Stimulated activated naive CD8-positive, alpha-beta T cell treated with anti-CD3 and anti-CD28 coated beads, Interleukin-15, amount 100 ng/mL, for 72 hours (primary cell): ENCODE data around the gene ARL5B.

Experiments
- ATAC-seq: fragments of 150-1000 bp; cut with Tn5 transposase; 2 replicates; pipeline ENCODE4 v1.10.0; 2021; ENCODE audit warnings: mild to moderate bottlenecking, moderate library complexity
- DNase-seq, 2 donors: peaks; one replicate each; pipeline ENCODE4 v3.0.0; 2021 to 2022
- H3K27ac Mint-ChIP-seq, 2 donors: one replicate each; pipeline ENCODE4 v1.8.0; 2022; ENCODE audit warnings: mild to moderate bottlenecking in 2 of 2, mixed read lengths in 2 of 2, moderate library complexity in 2 of 2
- H3K27me3 Mint-ChIP-seq: one replicate; pipeline ENCODE4 v1.8.0; 2022; ENCODE audit warnings: mixed read lengths
- H3K4me1 Mint-ChIP-seq: one replicate; pipeline ENCODE4 v1.8.0; 2022; ENCODE audit warnings: mild to moderate bottlenecking, mixed read lengths
- H3K4me3 Mint-ChIP-seq, 2 donors: one replicate each; pipeline ENCODE4 v1.8.0; 2022; ENCODE audit warnings: mild to moderate bottlenecking in 2 of 2, mixed read lengths in 2 of 2, moderate library complexity in 1 of 2
- H3K9me3 Mint-ChIP-seq, 2 donors: one replicate each; pipeline ENCODE4 v1.8.0; 2022; ENCODE audit warnings: mixed read lengths in 2 of 2

Gene ARL5B

DNA sequence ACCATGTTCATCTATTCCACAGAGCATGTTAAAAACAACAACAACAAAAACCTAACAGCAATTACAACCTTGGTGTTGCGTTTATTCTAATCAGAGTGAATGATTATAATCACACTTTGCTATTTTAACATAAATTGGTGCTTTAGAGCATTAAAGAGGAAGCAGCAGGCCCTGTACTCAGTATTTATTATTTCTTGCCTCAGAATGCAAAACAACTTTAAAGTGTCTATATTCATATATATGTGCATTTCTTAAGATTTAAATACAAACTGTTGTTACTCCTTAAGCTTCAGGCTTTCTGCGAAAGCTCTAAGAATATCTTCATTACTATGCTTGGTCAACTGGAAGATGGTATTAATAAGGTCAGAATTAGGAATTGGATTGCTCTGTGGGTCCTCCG is 21.5 kb downstream of the ARL5B start:
- no peak for ATAC-seq
- Mint-ChIP-seq H3K27ac (no peak overlapping the region), H3K4me3 (no peak overlapping the region), H3K4me1 (peaks cover 25% of the 10 kb centered on the region), H3K27me3 (no peaks in the 10 kb centered on the region), H3K9me3 (no peaks in the 10 kb centered on the region)
- DNase-seq: no peak

DNA sequence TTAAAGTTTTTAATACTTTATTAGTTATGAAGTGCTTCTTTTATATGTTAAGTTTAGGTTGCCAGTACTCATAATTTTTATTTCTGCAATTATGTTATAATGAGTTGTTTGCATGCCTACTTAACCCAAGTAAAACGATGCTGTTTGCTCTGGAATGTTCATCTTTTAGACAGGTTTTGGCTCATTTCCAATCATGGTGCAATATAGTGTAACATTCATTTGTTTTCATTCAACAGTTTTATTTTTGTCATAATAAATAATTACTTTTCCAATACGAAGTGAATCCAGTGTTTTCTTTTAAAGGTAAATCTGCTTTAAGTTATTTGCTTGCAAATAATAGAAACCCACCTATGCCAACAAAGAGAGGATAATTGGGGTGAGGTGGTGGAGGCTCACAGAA is 22.1 kb downstream of the ARL5B start:
- no peak for ATAC-seq
- Mint-ChIP-seq H3K27me3 (no peaks in the 10 kb centered on the region), H3K4me1 (peaks cover 25% of the 10 kb centered on the region), H3K4me3 (no peak overlapping the region), H3K9me3 (no peaks in the 10 kb centered on the region), H3K27ac (no peak overlapping the region)
- DNase-seq: no peak

GRCh38 chr10:18681971-18682411 is 22.8 kb downstream of the ARL5B start:
- no peak overlapping the region for H3K4me3 Mint-ChIP-seq
- H3K9me3 Mint-ChIP-seq: no peaks in the 10 kb centered on the region
- H3K27me3 Mint-ChIP-seq: no peaks in the 10 kb centered on the region
- ATAC-seq (no peak), DNase-seq (no peak)
- H3K27ac Mint-ChIP-seq: peak overlapping the region in 1 of 2 donors; percentile 63
- H3K4me1 Mint-ChIP-seq: peaks cover 25% of the 10 kb centered on the region

DNA sequence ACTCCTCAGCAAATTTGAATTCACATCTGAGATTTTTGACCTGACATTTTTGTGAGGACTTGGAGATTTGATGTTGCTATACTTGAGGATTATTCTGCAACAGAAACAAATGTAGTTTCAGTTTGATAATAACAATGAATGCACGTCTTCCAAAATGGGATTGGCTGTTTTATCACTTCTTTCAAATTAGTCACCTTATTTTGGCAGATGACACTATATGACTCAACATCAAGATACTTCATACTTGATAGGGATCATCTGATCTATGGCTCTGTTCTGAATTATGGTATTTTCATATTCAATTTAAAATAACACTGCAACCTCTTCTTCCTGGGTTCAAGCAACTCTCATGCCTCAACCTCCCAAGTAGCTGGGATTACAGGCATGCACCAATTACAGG is 24.2 kb downstream of the ARL5B start:
- Mint-ChIP-seq H3K4me3 (no peak overlapping the region), H3K27me3 (no peaks in the 10 kb centered on the region), H3K4me1 (peaks cover 25% of the 10 kb centered on the region), H3K27ac (no peak overlapping the region), H3K9me3 (no peaks in the 10 kb centered on the region)
- DNase-seq (no peak), ATAC-seq (no peak)

DNA sequence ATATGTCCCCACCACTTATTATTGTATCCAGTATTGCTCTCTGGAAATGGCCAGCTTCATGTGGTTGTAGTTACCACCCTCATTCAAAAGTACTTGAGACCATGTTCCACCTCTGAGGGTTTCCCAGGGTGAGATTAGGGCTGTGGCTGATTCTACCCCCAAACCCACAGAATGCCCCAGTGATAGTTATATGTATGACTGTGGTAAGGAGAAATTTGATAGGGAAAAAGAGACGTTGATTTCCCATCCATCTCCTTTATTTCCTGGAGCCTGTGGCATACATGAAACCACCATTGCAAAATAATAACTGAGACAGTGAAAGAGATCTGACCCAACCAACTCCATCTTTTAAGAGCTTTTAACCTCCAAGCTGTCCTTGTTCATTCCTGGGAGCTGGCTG is 25.2 kb downstream of the ARL5B start:
- no peak overlapping the region for H3K4me3 Mint-ChIP-seq
- H3K9me3 Mint-ChIP-seq: no peaks in the 10 kb centered on the region
- peak overlapping the region in 1 of 2 donors; percentile 61 for H3K27ac Mint-ChIP-seq
- DNase-seq (no peak), ATAC-seq (no peak)
- peaks cover 25% of the 10 kb centered on the region for H3K4me1 Mint-ChIP-seq
- no peaks in the 10 kb centered on the region for H3K27me3 Mint-ChIP-seq

DNA sequence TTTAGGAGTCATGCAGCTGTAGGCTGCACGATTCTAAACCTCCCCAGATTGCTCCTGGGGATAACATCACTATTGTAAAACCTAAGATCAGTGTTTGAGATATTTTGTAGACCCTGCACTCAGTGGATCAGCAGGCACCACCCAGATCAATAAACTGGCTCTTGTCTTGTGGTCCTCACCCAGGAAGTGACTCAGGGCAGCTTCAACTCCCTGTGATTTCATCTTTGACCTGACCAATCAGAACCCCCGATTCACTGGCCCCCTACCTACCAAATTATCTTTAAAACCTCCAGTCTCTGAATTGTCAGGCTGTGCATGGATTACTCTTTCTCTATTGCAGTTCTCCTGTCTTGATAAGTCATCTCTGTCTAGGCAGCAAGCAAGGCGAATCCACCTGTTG is 25.7 kb downstream of the ARL5B start:
- no peaks in the 10 kb centered on the region for H3K9me3 Mint-ChIP-seq
- no peak overlapping the region for H3K4me3 Mint-ChIP-seq
- DNase-seq (no peak), ATAC-seq (peak; percentile 70)
- H3K27me3 Mint-ChIP-seq: no peaks in the 10 kb centered on the region
- H3K4me1 Mint-ChIP-seq: peaks cover 25% of the 10 kb centered on the region
- H3K27ac Mint-ChIP-seq: peak overlapping the region in 1 of 2 donors; percentile 61

- H3K27me3 Mint-ChIP-seq: no peaks in the 10 kb centered on the region
- peaks cover 25% of the 10 kb centered on the region for H3K4me1 Mint-ChIP-seq
- H3K4me3 Mint-ChIP-seq: no peak overlapping the region
- no peak overlapping the region for H3K27ac Mint-ChIP-seq
- H3K9me3 Mint-ChIP-seq: no peaks in the 10 kb centered on the region
- ATAC-seq: no peak
- DNase-seq: no peak
Observed at GRCh38 chr10:18685555-18685954, 26.3 kb downstream of the ARL5B start.

DNA sequence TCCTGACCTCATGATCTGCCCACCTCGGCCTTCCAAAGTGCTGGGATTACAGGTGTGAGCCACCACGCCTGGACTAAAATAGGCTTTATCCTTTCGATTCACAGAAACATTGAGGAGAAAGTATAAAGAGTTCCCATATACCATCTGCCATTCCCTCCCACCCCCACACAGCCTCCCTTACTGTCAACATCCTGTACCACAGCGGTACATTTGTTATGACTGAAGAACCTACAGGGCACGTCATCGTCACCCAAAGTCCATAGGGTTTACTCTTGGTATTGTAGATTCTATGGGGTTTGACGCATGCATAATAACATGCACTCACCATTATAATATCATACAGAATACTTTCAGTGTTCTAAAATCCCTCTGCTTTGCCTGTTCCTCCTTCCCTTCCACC is 28.0 kb downstream of the ARL5B start:
- ATAC-seq: no peak
- Mint-ChIP-seq H3K9me3 (no peaks in the 10 kb centered on the region), H3K27ac (no peak overlapping the region)

DNA sequence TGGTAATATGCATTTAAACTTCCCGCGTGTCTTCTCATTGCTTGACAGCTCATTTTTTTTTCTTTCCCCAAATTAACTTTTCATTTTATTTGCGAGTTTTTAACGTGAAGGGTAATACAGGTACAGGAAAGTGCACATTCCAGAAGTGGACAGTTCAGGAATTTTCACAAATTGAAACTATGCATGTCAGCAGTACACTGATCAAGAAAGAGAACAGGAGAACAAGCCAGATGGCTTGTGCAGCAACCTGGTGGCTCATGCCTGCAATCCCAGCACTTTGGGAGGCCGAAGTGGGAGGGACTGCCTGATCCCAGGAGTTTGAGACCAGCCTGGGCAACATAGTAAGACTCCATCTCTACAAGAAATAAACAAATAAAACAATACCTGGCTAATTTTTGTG is 28.5 kb downstream of the ARL5B start:
- no peak overlapping the region for H3K27ac Mint-ChIP-seq
- no peaks in the 10 kb centered on the region for H3K9me3 Mint-ChIP-seq
- H3K27me3 Mint-ChIP-seq: no peaks in the 10 kb centered on the region
- no peak overlapping the region for H3K4me3 Mint-ChIP-seq
- no peak for DNase-seq
- no peak for ATAC-seq
- H3K4me1 Mint-ChIP-seq: peaks cover 18% of the 10 kb centered on the region

More for the DNA sequence above, 28.0 kb downstream of the ARL5B start:
- DNase-seq: no peak
- H3K27me3 Mint-ChIP-seq: no peaks in the 10 kb centered on the region
- no peak overlapping the region for H3K4me3 Mint-ChIP-seq
- peaks cover 19% of the 10 kb centered on the region for H3K4me1 Mint-ChIP-seq

DNA sequence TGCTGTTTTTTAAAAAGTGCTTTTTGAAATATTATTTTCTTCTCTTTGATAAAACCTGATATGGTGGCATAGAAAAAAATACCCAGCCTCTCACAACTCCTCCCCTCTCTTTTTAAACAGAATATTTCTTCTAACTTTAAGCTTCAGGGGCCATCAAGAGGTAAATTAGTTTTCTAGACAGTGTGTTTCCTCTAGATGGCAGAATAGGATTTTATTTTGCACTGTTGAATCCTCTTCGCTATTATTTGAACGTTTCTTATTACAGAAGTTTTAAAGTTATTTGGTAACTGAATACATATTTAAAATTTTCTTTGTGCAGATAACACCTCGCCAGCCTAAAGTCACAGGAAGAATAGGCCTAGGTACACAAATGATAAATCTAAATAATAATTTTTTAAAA is 30.3 kb downstream of the ARL5B start:
- no peak overlapping the region for H3K27ac Mint-ChIP-seq

GRCh38 chr10:18690541-18690940 is 31.3 kb downstream of the ARL5B start:
- H3K27ac Mint-ChIP-seq: no peak overlapping the region
- no peaks in the 10 kb centered on the region for H3K27me3 Mint-ChIP-seq
- H3K4me3 Mint-ChIP-seq: no peak overlapping the region
- DNase-seq: no peak
- no peak for ATAC-seq
- H3K9me3 Mint-ChIP-seq: no peaks in the 10 kb centered on the region
- no peaks in the 10 kb centered on the region for H3K4me1 Mint-ChIP-seq

More for the DNA sequence above, 30.3 kb downstream of the ARL5B start:
- Mint-ChIP-seq H3K9me3 (no peaks in the 10 kb centered on the region), H3K4me1 (peaks cover 9% of the 10 kb centered on the region), H3K4me3 (no peak overlapping the region), H3K27me3 (no peaks in the 10 kb centered on the region)
- DNase-seq (no peak), ATAC-seq (no peak)

DNA sequence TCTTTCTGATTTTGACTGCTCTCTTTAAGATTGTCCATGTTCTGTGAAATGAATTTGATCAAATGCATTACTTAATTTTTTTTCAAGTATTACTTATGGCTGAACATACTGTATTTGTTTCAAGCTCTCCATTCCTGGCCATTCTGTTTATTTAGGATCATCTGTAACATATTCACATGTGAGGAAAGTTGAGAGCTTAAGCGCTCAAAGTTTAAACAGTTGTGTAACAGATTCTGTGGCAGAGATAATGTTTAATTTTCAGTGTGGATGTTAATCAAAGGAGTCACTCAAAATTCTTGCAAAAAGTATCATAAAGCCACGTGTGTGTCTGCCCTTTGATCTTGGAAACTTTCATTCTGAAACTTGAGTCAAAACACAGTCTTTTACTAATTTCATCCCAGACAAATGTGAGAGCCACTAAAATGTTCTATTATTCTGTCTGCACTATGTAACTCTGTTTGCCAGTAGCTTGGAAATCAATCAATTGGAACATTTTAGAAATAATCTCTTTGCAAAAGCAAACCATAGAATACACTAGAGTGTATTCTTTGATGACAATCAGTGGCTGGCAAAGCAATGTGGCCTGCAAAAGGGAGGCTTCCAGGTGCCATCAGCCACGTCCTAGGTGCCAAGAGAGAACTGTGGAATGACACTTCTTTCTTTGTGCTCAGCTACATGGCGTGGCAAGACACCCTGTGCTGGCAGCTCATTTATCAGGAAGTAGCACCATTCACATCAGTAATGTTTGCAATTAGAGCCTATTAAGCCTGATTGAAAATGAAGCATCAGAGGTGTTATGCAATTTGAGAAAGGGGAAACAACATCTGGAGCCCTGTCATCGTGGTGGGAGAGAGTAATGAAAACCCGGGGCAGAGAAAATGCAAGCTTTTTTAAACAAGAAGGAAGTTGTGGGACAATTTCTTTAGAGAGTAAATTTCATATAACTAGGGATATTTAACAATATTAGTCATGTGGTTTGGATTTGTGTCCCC is 40.9 kb downstream of the ARL5B start:
- DNase-seq (no peak), ATAC-seq (peak; percentile 28)
- Mint-ChIP-seq H3K9me3 (no peaks in the 10 kb centered on the region), H3K4me3 (no peak overlapping the region), H3K27ac (no peak overlapping the region), H3K27me3 (no peaks in the 10 kb centered on the region), H3K4me1 (no peaks in the 10 kb centered on the region)

DNA sequence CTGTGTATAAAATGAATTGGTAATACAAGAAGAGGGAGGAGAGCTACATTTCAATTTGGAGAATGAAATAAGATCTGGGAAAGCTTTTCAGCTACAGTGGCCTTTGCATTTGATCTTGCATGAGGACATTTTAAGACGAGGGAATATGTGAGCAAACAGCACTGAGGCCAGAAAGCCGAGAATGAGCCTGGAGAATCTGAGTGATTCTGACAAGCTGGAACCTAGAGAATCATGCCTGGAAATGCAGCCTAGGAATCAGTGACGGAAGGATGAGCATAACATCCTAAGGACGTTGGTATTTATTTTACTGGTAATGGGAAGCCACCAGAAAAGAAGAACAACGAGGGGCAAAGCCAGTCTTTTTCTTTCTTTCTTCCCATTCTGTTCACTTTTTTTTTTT is 44.3 kb downstream of the ARL5B start:
- ATAC-seq: no peak
- H3K4me3 Mint-ChIP-seq: no peak overlapping the region

DNA sequence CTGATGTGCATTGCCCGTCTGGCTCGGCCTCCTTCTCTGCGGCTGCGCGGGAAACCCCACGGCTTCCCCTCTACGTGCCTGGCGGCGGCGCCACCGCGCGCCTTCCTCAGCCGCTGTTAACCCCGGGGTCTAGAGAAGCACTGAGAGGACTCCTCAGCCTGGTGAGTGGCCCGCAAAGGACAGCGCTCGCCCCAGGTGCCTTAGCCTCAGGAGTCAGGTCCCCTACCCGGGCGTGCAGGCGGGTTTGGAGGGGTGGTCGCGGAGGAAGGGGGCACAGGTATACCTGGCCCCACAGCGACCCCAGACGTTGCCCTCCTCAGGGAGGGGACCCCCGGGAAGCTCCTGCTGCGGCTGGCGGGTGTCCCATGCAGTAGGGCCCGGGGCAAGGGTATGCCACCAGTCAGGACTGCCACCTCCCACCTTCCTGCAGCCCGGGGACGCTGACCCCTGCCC is 51.0 kb downstream of the ARL5B start:
- ATAC-seq: peak; percentile 48
- no peak for DNase-seq
- Mint-ChIP-seq H3K27me3 (no peaks in the 10 kb centered on the region), H3K4me1 (no peaks in the 10 kb centered on the region), H3K4me3 (no peak overlapping the region), H3K9me3 (no peaks in the 10 kb centered on the region), H3K27ac (no peak overlapping the region)

More for the DNA sequence above, 44.3 kb downstream of the ARL5B start:
- H3K4me1 Mint-ChIP-seq: no peaks in the 10 kb centered on the region
- no peak overlapping the region for H3K27ac Mint-ChIP-seq
- H3K27me3 Mint-ChIP-seq: no peaks in the 10 kb centered on the region
- H3K9me3 Mint-ChIP-seq: no peaks in the 10 kb centered on the region
- DNase-seq: no peak

DNA sequence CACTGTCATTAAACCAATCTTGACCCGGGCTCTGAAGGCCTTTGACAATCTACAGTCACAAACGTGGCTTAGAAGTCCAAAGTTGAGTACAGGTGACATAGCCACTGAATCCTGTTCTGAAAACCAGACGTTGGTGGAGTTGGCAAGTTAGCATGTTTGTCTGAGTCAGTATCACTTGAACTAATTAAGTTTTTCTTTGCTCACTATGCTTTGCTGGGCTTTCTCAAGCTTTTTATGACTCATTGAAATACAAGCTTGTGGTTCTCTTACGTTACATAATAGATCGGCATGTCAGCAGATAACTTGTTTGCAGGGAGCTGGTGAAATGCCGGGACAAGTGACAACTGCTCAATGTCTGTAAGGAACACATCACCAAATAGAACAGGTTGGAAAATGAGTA is 53.8 kb downstream of the ARL5B start:
- ATAC-seq: no peak
- Mint-ChIP-seq H3K9me3 (no peaks in the 10 kb centered on the region), H3K4me3 (no peak overlapping the region), H3K27me3 (peaks cover 5% of the 10 kb centered on the region), H3K27ac (no peak overlapping the region), H3K4me1 (no peaks in the 10 kb centered on the region)
- DNase-seq: no peak

DNA sequence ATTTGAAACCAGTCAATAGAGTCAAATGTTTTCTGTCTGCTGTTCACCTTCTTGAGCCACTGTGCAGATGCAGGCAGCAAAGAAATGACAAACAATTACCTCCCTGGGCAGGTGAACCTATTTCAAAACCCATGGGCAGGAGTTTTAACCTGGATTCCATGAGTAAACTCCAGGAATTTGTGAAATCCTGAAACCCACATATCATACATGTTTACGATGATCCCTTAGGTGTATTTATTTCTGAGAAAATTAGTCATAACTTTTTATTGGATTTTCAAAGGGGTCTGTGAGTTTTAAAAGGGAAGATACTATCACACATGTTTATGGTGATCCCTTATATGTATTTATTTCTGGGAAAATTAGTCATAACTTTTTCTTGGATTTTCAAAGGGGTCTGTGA is 59.8 kb downstream of the ARL5B start:
- Mint-ChIP-seq H3K27ac (no peak overlapping the region), H3K4me1 (no peaks in the 10 kb centered on the region), H3K4me3 (no peak overlapping the region), H3K9me3 (no peaks in the 10 kb centered on the region), H3K27me3 (peaks cover 5% of the 10 kb centered on the region)
- no peak for DNase-seq
- no peak for ATAC-seq
